ENCODE data around the gene PCDHB15.

Gene PCDHB15

GRCh38 chr5:141298376-141298775, 53.2 kb downstream of the PCDHB15 start:
- DNase-seq: no peak
- no peak overlapping the region for H3K4me2 ChIP-seq (ENCODE audit: low read length)
- H3K18ac ChIP-seq (ENCODE audit: low read length): no peak overlapping the region
- H3K56ac ChIP-seq (ENCODE audit: low read length): no peak overlapping the region
- H3K79me2 ChIP-seq (ENCODE audit: control insufficient read depth, insufficient read depth, low read length): no peaks in the 10 kb centered on the region
- no peak overlapping the region for H3K4me3 ChIP-seq (ENCODE audit: low read length)
- no peaks in the 10 kb centered on the region for H3K79me1 ChIP-seq (ENCODE audit: low read length)
- no peaks in the 10 kb centered on the region for H3K36me3 ChIP-seq (ENCODE audit: control insufficient read depth, insufficient read depth, low read length)
- H3K4me1 ChIP-seq (ENCODE audit: control insufficient read depth, low read depth, low read length): no peaks in the 10 kb centered on the region
- H3K23ac ChIP-seq (ENCODE audit: low read length): no peak overlapping the region
- no peak overlapping the region for H3K9ac ChIP-seq (ENCODE audit: low read length)
- no CpG with 5 or more reads among the region's 4 CpGs for WGBS (ENCODE audit: extremely low coverage, insufficient coverage, low lambda C conversion rate)
- H4K5ac ChIP-seq (ENCODE audit: low read length): no peak overlapping the region
- H3K27me3 ChIP-seq (ENCODE audit: insufficient read depth, low read length, poor library complexity): no peaks in the 10 kb centered on the region
- no peak overlapping the region for H2BK15ac ChIP-seq (replicated peaks; ENCODE audit: low read depth)
- no peak overlapping the region for H3K27ac ChIP-seq (ENCODE audit: low read depth, low read length)
- no peak overlapping the region for H2BK120ac ChIP-seq (ENCODE audit: low read depth, low read length)
- no peak overlapping the region for H2BK5ac ChIP-seq (ENCODE audit: low read length)
- H3K4ac ChIP-seq (ENCODE audit: low read depth, low read length): no peak overlapping the region
- no peak overlapping the region for H4K8ac ChIP-seq (ENCODE audit: low read depth, low read length)
- no peak overlapping the region for H2AK5ac ChIP-seq (ENCODE audit: low read length)

Data from mesendoderm (in vitro differentiated cells).